ENCODE data around the gene SNX5. TPM values are rescaled to one million over a fixed set of nuclear protein-coding genes. Genes with fewer than 3 reads are reported as not detected.

SNX5 gene
- total RNA-seq, 4 donors from 2014 or later: 79.8 to 128 (median 100) TPM

- Histone ChIP-seq H3K9me3 (peaks cover 0 to 7% (median 0%) of the 10 kb centered on the region in 4 donors), H3K4me3 (no peak overlapping the region), H3K36me3 (no peaks in the 10 kb centered on the region), H3K4me1 (peaks cover 0 to 45% (median 12%) of the 10 kb centered on the region in 4 donors), H3K27me3 (no peaks in the 10 kb centered on the region), H3K27ac (no peak overlapping the region)
- DNase-seq (ENCODE audit: low spot score in 2 of 2): no peak
- WGBS, 2 donors: 93 to 95% methylated on average over 5 of the region's 5 CpGs
- TF ChIP-seq EP300 (IDR thresholded peaks at IDR 0.05) (no peak), POLR2A (IDR thresholded peaks at IDR 0.05) (no peak), CTCF (IDR thresholded peaks at IDR 0.05) (no peak)
Observed at GRCh38 chr20:17932396-17932795, 36.2 kb downstream of the SNX5 start.

GRCh38 chr20:17931513-17931912, 37.1 kb downstream of the SNX5 start:
- no peaks in the 10 kb centered on the region for H3K36me3 ChIP-seq
- H3K4me3 ChIP-seq: no peak overlapping the region
- 78 to 100% methylated on average over 1 of the region's 1 CpG for WGBS, 2 donors
- no peak overlapping the region for H3K27ac ChIP-seq
- TF ChIP-seq POLR2A (IDR thresholded peaks at IDR 0.05) (no peak), CTCF (IDR thresholded peaks at IDR 0.05) (no peak), EP300 (IDR thresholded peaks at IDR 0.05) (no peak)
- H3K27me3 ChIP-seq: no peaks in the 10 kb centered on the region
- peaks cover 0 to 40% (median 6%) of the 10 kb centered on the region in 4 donors for H3K4me1 ChIP-seq
- peaks cover 0 to 7% (median 0%) of the 10 kb centered on the region in 4 donors for H3K9me3 ChIP-seq
- DNase-seq (ENCODE audit: low spot score in 2 of 2): no peak

- no peak for DNase-seq (ENCODE audit: low spot score in 2 of 2)
- Histone ChIP-seq H3K27ac (peak overlapping the region; percentile 31 to 89 (median 74)), H3K4me1 (peaks cover 0 to 36% (median 3%) of the 10 kb centered on the region in 4 donors), H3K9me3 (peaks cover 0 to 7% (median 0%) of the 10 kb centered on the region in 4 donors), H3K36me3 (no peaks in the 10 kb centered on the region), H3K4me3 (no peak overlapping the region), H3K27me3 (no peaks in the 10 kb centered on the region)
- WGBS, 2 donors: 66 to 78% methylated on average over 11 to 22 of the region's 22 CpGs
- no peak for TF ChIP-seq CTCF (IDR thresholded peaks at IDR 0.05)
- no peak for TF ChIP-seq POLR2A (IDR thresholded peaks at IDR 0.05)
- no peak for TF ChIP-seq EP300 (IDR thresholded peaks at IDR 0.05)
Observed at GRCh38 chr20:17928633-17929311, 39.8 kb downstream of the SNX5 start.

- DNase-seq (ENCODE audit: low spot score in 2 of 2): peak; percentile 48 to 65
- peaks cover 0 to 7% (median 0%) of the 10 kb centered on the region in 4 donors for H3K9me3 ChIP-seq
- no peak for TF ChIP-seq POLR2A (IDR thresholded peaks at IDR 0.05)
- TF ChIP-seq EP300 (IDR thresholded peaks at IDR 0.05): peak in 1 of 2 donors; percentile 82
- no peak for TF ChIP-seq CTCF (IDR thresholded peaks at IDR 0.05)
- H3K27me3 ChIP-seq: no peaks in the 10 kb centered on the region
- peak overlapping the region; percentile 31 to 89 (median 74) for H3K27ac ChIP-seq
- no peaks in the 10 kb centered on the region for H3K36me3 ChIP-seq
- 47 to 62% methylated on average over 7 of the region's 7 CpGs for WGBS, 2 donors
- H3K4me1 ChIP-seq: peaks cover 0 to 36% (median 3%) of the 10 kb centered on the region in 4 donors
- H3K4me3 ChIP-seq: no peak overlapping the region
Observed at GRCh38 chr20:17928211-17928611, 40.4 kb downstream of the SNX5 start.

- no peak for DNase-seq (ENCODE audit: low spot score in 2 of 2)
- Histone ChIP-seq H3K9me3 (no peaks in the 10 kb centered on the region), H3K4me3 (no peak overlapping the region), H3K4me1 (peaks cover 0 to 36% (median 3%) of the 10 kb centered on the region in 4 donors), H3K36me3 (no peaks in the 10 kb centered on the region), H3K27ac (no peak overlapping the region), H3K27me3 (no peaks in the 10 kb centered on the region)
- 69 to 86% methylated on average over 1 of the region's 1 CpG for WGBS, 2 donors
- TF ChIP-seq POLR2A (IDR thresholded peaks at IDR 0.05) (no peak), CTCF (IDR thresholded peaks at IDR 0.05) (no peak), EP300 (IDR thresholded peaks at IDR 0.05) (no peak)
Observed at GRCh38 chr20:17925940-17926300, 42.7 kb downstream of the SNX5 start.

Data from tibial nerve (tissue), 4 donors.